ENCODE results near the gene RORC. TPM values are rescaled to one million over a fixed set of nuclear protein-coding genes. Genes with fewer than 3 reads are reported as not detected.

Gene RORC
- total and polyA plus RNA-seq, 2 of the 8 experiments (the other 6 are each of a cell fraction or from before 2014, with no cell fraction given) = 0.44 to 0.54 TPM

GRCh38 chr1:151833172-151833900 lies 1.7 kb upstream of the RORC start (continued):
- TF ChIP-seq CTCF (IDR thresholded peaks at IDR 0.05; ENCODE audit: control extremely low read depth in 1 of 3, insufficient read depth in 1 of 3, low read depth in 1 of 3, low read length in 3 of 3) (no peak), BCL11A (IDR thresholded peaks at IDR 0.05; ENCODE audit: low read depth in 2 of 2, low read length in 2 of 2) (no peak), BRCA1 (IDR thresholded peaks at IDR 0.05; ENCODE audit: low read depth, low read length) (no peak), CHD7 (IDR thresholded peaks at IDR 0.05; ENCODE audit: insufficient replicate concordance, low read length) (no peak), CHD2 (IDR thresholded peaks at IDR 0.05; ENCODE audit: low read length) (no peak)

Data from H1 (cell line).